NCI-H446 treated with DMSO at 0.1 percent for 48 hours (cell line): Measurements from ENCODE around the gene NTRK2.

Experiments
- DNase-seq: peaks from one replicate; lab custom pipeline; 2025; lab: John Stamatoyannopoulos, UW

The NTRK2 gene

DNA sequence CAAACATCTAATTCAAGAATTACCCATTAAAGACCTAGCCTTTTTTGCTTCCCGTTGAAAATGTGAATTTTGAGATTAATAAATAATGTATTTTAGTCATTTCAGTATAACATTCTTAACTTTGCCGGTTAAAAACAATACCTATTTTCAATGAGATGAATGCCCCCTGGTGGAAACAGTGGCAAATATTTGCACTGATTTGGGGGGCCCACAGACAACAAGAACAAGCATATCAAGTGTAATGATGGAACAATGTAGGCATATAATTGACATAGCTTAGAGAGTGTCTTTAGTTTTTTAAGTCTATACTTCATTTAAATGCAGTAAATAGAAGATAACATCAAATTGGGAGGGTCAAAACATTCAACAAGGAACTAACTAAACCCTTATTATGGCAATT is 111.9 kb downstream of the NTRK2 start:
- DNase-seq, result no peak

DNA sequence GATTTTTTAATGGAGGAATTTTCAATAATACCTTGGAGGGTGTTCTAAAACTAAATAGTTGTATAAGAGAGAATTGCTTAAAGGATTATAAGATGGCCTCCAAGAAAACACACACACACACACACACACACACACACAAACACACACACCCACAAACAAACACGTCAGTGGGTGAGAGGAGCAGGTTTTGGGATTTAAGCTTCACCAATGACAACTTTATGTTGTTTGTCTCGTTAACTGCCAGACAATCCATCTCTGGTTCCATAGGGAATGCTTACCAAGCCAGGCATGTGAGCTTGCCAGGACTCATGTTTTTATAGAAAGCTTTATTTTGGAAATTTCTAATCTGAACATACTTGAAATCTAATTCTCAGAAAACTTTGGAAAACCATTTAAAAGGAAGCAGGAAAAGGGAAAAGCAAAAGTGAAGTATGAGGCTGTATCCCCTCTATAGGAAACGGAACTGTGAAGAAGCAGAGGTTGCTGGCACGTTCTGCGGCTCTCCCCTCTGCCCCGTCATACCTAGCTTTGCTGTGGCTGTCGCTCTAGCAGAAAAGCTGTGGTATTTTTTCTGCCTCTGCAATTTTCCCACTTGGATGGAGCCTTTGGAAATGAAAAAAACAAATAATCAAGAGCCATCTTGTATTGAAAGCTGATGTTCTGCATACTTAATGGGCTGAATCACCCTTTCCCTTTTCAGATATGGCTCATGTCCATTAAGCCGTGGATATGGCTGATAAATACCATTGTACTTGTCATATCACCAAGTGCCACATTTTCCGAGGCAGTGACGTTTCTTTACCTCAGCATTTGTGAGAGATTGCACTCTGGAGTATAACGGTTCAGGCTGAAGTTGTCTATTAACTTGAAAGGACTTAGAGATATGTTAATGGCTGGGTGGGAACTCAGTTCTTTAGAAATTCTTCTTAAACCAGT is 112.7 kb downstream of the NTRK2 start:
- DNase-seq, result no peak

DNA sequence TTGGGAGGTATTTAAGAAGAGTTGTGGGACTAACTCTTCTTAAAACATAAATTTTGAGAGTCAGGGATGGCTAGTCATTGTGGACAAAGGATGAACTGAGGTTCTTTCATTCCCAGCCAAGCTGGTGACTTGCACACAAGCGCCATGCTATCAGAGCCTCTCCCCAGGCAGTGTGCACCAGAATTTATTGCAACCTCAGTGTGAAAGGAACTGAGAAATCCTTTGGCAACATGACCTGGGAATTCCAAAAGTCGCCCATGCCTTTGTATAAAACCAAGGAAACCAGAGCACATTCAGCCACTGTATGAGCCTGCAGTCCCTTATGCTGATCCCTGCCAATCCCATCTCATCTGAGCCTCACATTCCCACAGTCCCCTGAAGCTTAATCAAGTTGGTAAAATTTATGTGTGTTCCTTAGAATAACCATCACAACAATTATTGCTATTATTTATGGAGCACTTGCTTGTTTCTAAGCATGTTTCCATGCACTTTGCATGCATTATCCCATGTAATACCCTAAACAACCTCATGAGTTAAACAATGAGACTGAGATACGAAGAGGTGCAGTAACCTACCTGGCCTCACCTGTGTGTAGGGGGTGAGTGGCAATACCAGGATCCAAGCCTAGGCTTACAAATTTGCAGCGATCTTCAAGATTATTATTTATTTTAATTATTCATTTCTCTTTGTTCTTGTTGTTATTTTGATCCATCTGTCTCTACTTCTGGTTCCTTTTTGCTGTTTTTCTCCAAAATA is 116.4 kb downstream of the NTRK2 start:
- DNase-seq, result no peak

DNA sequence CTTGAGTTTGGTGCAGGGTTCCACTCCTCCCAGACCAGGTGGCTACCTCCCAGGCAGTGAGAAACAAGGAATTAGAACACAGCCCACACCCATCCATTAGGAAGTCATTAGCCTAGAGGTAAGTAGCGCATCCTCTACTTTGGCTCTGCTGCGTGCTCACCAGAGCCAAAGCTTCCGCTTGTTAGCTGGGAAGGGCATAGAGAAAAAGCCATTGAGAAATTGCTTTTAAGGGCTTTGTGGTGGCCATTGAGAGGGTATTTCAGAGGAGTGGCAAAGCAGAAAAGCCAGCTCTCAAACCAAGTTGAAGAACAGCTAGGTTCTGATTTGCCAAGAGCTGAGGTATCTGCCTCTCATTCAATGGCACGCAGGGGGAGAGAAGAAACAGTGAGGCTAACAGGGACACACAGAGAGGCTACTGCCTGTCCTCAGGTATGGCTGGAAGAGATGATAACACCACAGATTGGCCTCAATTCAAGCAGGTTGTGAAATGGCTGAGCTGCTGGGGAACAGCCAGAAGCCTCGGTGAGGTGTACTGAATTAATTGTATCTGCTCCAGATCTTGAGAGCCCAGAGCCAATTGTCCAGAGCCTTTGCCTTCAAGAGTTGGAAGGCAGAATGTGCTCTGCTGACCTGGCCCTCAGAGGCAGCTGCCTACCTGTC is 119.4 kb downstream of the NTRK2 start:
- DNase-seq, result no peak

DNA sequence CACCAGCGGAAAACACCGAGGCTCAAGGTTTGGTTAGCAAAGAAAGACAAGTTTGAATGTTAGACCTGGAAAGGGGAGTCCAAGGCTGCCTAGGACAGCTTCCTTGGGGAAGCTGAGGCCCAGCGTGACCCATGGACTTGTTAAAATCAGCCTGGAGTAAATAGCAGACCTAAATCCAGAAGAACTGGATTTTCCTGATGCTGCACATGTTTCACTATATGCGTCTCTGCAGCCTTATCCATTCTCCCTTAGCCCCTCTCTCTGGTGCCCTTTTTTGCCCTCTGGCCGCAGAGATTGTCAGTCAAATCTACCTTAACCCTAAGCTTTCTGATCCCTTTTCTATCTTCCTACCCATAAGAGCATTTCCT is 119.9 kb downstream of the NTRK2 start:
- DNase-seq, result no peak

DNA sequence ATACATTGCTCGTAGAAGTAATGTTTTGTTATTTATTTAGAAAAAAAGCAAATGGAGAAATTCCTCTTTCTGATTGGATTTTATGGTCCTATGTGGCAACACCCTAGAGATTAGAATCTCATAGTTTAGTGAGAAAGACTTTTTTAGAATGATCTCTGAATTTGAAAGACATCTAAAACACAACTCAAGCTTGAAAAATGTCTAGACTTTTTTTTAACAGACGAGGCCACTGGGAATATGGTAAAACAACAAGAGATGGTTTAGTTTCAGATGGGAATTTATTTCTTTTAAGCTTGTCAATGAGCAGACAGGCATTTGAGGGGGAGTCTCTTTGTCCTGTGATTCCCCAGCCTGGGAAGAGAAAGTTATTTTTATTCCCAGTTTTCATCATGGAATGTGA is 122.1 kb downstream of the NTRK2 start:
- no peak for DNase-seq

DNA sequence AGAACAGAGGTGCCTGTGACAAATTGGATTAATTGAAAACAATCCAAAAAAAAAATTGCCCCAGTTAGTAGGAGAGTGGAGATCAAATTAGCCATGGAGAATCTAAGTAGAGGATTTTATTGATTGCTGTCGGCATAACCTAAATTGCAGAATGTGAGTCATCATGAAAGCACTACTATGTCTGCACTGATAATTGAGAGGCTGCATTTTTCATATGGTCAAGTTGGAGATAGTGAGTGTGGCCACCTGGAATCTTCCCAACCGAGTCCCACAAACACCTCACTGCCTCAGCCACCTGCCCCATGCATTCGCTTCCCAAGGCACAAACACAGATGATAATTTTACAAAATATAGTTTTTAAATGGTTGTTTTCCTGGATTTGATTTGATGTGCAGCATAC is 123.7 kb downstream of the NTRK2 start:
- no peak for DNase-seq

DNA sequence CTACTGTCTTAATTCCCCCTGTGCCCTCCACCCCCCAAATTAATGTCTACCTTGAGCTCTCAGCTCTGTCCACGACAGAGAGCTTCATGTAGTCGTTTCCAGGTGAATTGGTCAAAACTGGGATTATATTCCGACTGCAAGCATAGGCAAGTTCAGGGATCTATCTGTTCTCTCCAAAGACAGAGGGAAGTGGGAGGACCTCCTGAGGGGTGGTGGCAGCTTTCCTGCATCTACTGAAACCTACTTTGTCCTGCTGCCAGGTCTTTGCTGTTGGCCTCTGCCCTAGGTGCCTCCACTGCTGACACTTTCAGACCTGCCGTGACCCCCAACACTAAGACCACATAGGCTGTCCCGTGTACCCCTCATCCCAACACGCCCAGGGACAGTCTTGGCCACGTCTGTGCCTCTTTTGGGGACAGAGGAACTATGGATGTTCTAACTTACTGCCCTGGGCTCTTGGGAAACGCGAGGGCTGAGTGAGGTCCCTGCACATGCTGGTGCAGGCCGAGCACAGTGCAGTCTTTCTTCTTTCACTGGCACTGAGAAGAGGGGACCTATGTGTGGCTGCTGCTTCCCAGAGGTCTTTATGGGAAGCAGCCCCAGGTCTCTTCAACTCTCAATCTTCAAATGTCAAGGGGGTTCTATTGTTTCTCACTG is 125.6 kb downstream of the NTRK2 start:
- DNase-seq, result no peak

DNA sequence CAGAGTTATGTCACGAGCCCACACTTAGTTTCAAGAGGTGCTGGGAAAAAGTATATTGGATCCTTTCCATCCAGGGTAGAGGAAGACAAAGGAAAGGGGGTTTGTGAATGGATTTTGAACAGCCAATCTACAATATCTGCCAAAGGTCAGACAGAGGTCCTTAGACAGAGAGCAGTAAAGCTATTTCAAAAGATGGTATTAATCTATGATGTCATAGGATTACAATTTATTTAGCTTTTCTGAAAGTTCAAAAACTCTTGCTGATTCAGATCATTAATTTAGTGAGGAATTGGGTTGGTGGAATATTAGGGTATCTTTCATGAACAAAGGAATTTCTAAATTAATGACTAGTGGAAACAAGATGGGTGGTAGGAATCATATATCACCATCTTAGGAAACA is 126.9 kb downstream of the NTRK2 start:
- DNase-seq, result no peak

DNA sequence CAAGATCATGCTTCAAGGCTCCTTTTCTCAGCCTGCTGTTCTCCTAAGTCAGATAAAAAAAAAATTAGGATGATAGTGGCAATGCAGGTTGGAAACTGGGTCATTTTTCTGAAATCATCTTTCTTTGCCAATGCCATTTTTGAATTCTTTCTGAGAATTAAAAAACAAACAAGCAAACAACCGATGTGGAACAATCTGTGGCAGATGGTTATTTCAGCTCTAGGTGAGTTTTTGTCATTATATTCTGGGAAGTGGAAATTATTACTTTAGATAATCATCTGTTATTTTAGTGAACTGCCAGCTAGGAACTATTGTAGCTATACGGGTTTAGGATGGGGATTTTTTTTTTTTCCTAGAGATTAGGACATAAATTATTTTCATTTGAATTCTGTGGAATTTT is 129.7 kb downstream of the NTRK2 start:
- no peak for DNase-seq

DNA sequence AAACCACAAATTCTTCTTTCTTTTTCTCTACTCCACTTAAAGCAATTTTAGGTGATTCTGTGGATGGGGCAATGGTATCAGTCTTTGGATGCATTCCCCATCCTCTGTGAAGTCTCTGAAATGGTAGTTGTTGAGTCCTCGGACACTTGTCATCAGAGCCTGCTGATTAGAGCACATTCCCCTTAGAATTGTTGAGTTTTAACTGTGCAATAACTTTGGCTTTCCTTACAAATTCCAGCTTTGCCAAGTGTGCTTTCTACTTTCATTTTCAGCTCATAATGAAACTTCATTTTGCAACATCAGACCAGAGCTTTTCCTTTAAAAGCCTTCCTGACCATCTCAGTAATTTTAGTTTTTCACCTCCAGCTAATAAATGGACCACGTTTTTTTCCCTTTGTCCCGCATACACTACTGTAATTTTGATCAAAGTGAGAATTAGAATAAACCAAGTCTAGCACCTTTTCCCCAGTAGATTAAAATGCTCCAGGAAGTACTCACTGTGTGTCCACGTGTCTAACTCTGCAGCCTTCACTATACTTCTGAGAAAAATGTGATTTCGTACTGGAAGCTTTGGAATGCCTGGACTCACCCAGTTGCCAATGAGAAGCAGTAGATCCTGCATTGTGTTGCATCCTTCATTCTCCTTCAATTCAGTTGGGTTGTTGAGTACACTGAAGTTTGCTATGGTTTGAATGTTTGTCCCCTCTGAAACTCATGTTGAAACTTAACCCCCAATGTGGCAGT is 135.6 kb downstream of the NTRK2 start:
- no peak for DNase-seq

DNA sequence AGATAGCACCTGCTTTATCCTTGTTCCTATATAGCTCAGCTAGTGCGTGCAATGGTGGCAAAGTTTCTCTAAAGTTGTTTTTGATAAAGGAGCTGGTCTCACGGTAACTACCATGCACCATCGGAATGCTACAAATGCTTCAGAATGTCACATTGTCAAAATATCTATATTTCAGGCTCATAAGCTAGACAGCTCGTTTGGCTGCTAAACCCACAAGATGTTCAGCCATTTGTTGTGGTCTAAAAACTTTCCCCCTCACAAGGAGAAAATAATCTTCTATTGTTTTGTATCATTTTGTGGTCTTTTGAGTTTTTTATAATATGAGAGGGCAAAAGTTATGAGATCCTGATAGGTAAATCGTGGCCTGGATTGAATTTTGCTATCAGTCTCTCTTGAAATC is 137.9 kb downstream of the NTRK2 start:
- no peak for DNase-seq

DNA sequence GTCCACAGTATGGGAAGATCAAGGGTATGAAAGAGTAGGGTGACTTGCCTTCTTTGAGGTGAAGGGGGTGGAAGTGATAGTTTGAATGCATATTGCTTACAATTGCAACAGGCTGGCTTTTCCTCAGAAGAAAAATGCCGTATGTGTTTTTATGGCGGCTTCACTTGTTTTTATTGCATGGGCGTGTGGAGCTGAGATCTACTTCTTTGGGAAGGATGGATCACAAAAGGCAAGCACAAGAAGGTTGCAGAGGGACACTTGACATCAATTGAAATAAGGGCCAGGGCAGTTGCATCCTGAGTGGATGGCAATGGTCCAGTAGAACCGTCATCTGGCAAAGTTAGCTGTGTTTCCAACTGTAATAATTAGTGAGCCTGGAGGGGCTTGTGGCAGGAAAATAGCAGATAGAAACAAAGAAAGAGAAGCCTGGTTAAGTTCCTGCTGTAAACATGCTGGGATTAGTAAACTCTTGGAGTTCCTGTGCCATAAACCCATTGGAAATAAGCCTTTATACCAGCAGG is 138.4 kb downstream of the NTRK2 start:
- DNase-seq, result no peak

DNA sequence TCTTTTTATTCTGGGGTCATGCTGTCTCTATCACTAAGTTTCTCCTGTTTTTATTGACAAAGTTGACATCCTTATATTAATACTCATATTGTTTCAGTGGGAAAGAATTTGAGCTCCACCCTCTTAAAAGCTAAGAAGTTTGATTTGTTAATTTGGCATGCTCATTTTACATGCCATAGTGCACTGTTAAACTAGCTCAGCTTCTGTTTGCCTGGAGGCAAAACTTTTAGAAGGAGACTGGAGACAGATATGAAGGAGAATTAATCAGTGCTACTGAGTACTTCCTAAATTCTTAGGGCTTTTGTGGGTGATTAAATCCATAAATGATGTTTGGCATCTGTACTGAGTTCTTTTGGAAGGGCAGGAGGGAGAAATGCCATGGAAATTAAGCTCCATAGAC is 138.9 kb downstream of the NTRK2 start:
- DNase-seq, result no peak

DNA sequence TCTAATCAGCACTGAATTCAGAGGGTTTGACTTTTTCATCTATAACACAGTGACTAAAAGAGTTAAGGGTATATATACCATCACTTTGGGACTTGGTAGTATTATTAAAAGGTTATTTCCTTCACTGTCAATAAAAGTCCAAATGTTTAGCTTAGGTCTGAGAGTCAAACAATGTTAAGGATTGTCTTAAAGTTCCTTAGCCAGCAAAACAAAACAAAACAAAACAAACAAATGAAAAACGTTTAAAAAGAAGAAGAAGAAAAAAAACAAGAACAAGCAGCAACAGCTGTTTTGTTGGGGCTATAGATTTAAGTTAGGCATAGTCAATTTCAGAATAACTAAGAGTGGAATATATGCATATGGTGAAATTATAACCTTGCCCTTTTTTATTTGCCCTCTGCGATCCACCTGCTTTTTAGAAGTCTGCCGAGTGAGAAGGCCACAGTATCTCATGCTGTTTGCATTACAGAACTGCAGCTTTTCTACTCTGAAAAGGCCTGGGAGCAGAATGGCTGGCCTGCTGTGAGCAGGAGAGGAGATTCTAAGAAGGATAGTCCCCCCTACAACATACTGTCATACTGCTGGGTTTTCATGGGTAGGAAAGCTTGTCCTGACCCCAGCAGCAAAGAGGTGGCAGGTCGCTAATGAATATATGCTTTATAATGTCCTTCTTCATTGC is 141.7 kb downstream of the NTRK2 start:
- DNase-seq, result no peak

DNA sequence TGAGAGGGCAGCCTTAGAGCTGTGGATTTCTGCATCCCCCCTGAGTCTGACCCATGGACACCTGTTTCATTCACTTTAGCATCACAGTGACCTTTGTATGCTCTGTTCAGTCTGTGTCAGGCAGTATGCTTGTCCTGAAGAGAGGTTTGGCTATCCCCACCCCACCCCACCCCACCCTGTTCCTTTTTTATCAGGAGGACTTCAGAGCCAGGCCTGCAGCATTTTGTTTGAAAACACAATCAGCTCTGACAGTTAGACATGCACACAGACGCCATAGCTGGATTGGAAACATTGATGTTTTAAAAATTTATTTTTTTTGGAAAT is 142.2 kb downstream of the NTRK2 start:
- no peak for DNase-seq

DNA sequence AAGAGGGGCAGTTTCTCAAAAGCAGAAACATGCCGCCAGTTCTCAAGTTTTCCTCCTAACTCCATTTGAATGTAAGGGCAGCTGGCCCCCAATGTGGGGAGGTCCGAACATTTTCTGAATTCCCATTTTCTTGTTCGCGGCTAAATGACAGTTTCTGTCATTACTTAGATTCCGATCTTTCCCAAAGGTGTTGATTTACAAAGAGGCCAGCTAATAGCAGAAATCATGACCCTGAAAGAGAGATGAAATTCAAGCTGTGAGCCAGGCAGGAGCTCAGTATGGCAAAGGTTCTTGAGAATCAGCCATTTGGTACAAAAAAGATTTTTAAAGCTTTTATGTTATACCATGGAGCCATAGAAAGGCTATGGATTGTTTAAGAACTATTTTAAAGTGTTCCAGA is 142.8 kb downstream of the NTRK2 start:
- DNase-seq, result no peak

DNA sequence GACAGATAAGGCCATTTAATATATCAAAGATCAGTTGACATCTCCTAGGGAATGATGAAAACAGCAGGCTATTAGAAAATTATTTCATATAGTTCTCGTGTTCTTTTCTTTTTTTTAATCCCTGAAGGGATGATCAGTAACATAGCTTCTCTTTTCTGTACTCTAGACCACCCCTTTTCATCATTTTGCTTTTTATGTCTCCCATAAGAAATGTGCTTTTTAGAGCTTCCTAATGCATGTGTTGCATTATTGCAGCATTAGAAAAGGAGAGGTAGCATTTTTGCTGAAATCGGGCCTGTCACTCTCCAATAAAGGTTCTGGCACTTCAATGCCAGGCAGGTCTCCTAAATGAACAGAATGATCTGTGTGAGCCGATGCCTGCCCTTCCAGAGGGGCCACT is 143.3 kb downstream of the NTRK2 start:
- DNase-seq, result no peak

DNA sequence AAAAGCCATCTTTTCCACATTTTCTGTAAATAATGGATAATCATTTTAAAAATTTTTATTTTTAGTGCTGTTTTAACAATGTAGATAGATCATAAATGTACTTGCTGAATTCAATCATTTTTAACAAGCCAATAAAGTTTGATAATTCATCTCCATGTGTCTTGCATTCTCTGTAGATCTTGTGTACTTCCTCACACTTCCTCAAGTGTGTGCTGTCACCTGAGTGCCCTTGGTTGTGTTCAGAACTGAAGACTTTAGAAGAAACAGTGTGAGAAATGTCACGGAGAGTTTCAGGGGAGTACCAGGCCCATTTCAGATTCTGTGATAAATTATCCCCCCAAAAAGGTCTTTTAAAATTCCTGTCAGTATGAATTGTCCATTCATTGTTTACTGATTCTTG is 146.0 kb downstream of the NTRK2 start:
- DNase-seq, result no peak

DNA sequence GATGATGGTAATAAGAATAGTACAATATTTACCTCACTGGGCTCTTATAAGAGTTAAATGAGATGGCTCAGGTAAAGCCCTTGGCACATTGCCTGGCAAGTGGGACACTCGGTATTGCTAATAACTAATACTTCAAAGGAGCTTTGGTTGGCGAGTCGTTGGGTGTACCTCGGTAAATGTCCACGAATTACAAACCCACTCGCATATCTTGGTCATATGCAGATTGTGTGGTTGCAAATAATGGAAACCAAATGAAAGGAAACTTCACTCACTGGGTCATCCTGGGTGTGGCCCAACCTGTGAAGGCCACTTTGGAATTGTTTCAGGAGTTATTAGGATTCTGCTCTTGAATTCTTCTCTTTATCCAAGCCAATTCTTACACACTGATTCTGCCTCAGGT is 147.5 kb downstream of the NTRK2 start:
- no peak for DNase-seq

DNA sequence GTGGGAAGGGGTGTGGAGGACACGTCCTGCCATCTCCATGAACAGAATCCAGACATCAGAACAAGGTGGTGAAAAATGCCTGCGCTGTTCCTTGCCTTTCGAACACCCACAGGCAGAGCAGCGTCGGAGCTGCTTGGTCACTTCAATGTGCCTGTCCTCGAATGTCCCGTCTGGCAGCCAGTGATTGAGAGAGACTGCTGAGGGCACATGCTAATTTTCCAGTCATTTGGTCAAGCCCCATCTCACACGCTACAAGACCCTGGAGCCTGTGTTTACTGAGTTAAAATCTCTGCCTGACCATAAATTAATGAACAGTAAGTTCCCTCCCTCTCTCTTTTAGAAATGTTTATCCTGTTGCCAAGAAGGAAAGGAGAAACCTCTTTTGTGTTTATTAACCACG is 149.3 kb downstream of the NTRK2 start:
- no peak for DNase-seq
